ENCODE data around the gene ACVR1B. TPM values are rescaled to one million over a fixed set of nuclear protein-coding genes. Genes with fewer than 3 reads are reported as not detected.

The ACVR1B gene
- total and polyA plus RNA-seq, 2 donors (not counting 1 experiment from before 2014, with no cell fraction given) = 3.4 to 10.6 TPM

GRCh38 chr12:51984657-51985056 is 33.2 kb downstream of the ACVR1B start:
- POLR2A ChIA-PET = no interaction called here
- H3K27me3 Mint-ChIP-seq = no peaks in the 10 kb centered on the region

More at GRCh38 chr12:51984657-51985056, 33.2 kb downstream of the ACVR1B start:
- H3K9me3 Mint-ChIP-seq (ENCODE audit: insufficient read depth) = no peaks in the 10 kb centered on the region
- Histone ChIP-seq H3K79me2 (ENCODE audit: control insufficient read depth, insufficient read depth, low read length) (no peaks in the 10 kb centered on the region), H3K27me3 (replicated peaks in 1 of 4; ENCODE audit: control extremely low read depth in 1 of 4, control insufficient read depth in 3 of 4, insufficient read depth in 4 of 4, low read length in 3 of 4) (no peaks in the 10 kb centered on the region), H3K9me3 (ENCODE audit: control extremely low read depth in 1 of 3, control insufficient read depth in 2 of 3, insufficient read depth in 1 of 3, low read length in 2 of 3) (no peaks in the 10 kb centered on the region), H3K4me2 (replicated peaks; ENCODE audit: low read depth, low read length, poor library complexity, severe bottlenecking) (no peak overlapping the region), H3K36me3 (replicated peaks in 1 of 2; ENCODE audit: control extremely low read depth in 1 of 2, control insufficient read depth in 1 of 2, extremely low read depth in 1 of 2, insufficient read depth in 2 of 2, low read length in 1 of 2) (peaks cover 3 to 5% of the 10 kb centered on the region in 2 experiments), H3K4me3 (ENCODE audit: control extremely low read depth in 1 of 5, extremely low read depth in 1 of 5, insufficient read depth in 1 of 5, low read depth in 2 of 5, low read length in 4 of 5) (no peak overlapping the region), H4K20me1 (ENCODE audit: control insufficient read depth, insufficient read depth, low read length, poor library complexity, severe bottlenecking) (no peaks in the 10 kb centered on the region), H3K9ac (ENCODE audit: low read length) (no peak overlapping the region), H3K27ac (ENCODE audit: low read length in 2 of 2) (no peak overlapping the region), H2AFZ (ENCODE audit: insufficient read depth, low read depth, low read length, poor library complexity, severe bottlenecking) (no peak overlapping the region), H3K4me1 (ENCODE audit: control insufficient read depth in 2 of 2, insufficient read depth in 2 of 2, low read length in 2 of 2) (peaks cover 3 to 6% of the 10 kb centered on the region in 2 donors)
- peaks cover 10% of the 10 kb centered on the region for H3K4me1 Mint-ChIP-seq
- H3K27ac Mint-ChIP-seq = no peak overlapping the region
- intact Hi-C loops (cut with micrococcal nuclease) = no loop called here
- 91% methylated on average over 4 of the region's 6 CpGs for WGBS (ENCODE audit: insufficient coverage)
- ATAC-seq (ENCODE audit: low read depth) = no peak
- H3K4me3 Mint-ChIP-seq = no peak overlapping the region
- CTCF ChIA-PET = interaction anchor here (0.9 to 21.2 kb wide), 8 partner anchors 8 to 95 kb away, joined by 3 to 707 read pairs (median 5); no protein-coding TSS in a partner anchor
- DNase-seq = no peak
- TF ChIP-seq CTCF (IDR thresholded peaks at IDR 0.05) (no peak), EZH2 (IDR thresholded peaks at IDR 0.05; ENCODE audit: borderline replicate concordance, insufficient read depth, low read depth, low read length, poor library complexity, severe bottlenecking) (no peak)

All from B cell (primary cell).